Neural cell (in vitro differentiated cells): ENCODE data around the gene DUSP28. TPM values are rescaled to one million over a fixed set of nuclear protein-coding genes. Genes with fewer than 3 reads are reported as not detected.

Experiments used
- H2AFZ ChIP-seq: fragments of 200-600, 300-800 bp; sonication (generic), shearing (Covaris generic); 2 replicates; pipeline ENCODE4 v1.6.0; 2014; ENCODE audit warnings: low read depth, mild to moderate bottlenecking, antibody characterized with exemption, low read length, moderate library complexity
- H3F3A ChIP-seq: fragments of 200-600 bp; shearing (Covaris generic); 2 replicates; pipeline ENCODE4 v1.6.1; 2016; ENCODE audit warnings: mild to moderate bottlenecking, moderate library complexity, mixed read lengths, antibody characterized with exemption, low read length; ENCODE audit not compliant: insufficient read depth, poor library complexity, severe bottlenecking
- H3K27ac ChIP-seq: fragments of 200-600, 300-800 bp; sonication (generic), shearing (Covaris generic); 2 replicates; pipeline ENCODE4 v1.5.1; 2014; ENCODE audit warnings: mild to moderate bottlenecking, low read length, moderate library complexity
- H3K27me3 ChIP-seq: fragments of 300-800, 200-600 bp; sonication (generic), shearing (Covaris generic); 2 replicates; pipeline ENCODE4 v1.6.0; 2014; ENCODE audit warnings: mild to moderate bottlenecking, low read depth, low read length, moderate library complexity; ENCODE audit not compliant: insufficient read depth
- H3K36me3 ChIP-seq: fragments of 300-800, 200-600 bp; sonication (generic), shearing (Covaris generic); 2 replicates; pipeline ENCODE4 v1.5.1; 2014; ENCODE audit warnings: mild to moderate bottlenecking, antibody characterized with exemption, low read length, moderate library complexity; ENCODE audit not compliant: insufficient read depth
- H3K4me2 ChIP-seq: fragments of 300-800, 200-600 bp; sonication (generic), shearing (Covaris generic); 2 replicates; pipeline ENCODE4 v1.6.0; 2014; ENCODE audit warnings: mild to moderate bottlenecking, low read length
- H3K4me3 ChIP-seq: fragments of 300-800, 200-600 bp; sonication (generic), shearing (Covaris generic); 2 replicates; pipeline ENCODE4 v1.5.1; 2014; ENCODE audit warnings: mild to moderate bottlenecking, low read length, moderate library complexity
- H3K79me2 ChIP-seq: fragments of 200-600 bp; shearing (Covaris generic); replicated peaks from 2 replicates; pipeline ENCODE4 v1.6.0; 2014; ENCODE audit warnings: mild to moderate bottlenecking, low read length, moderate library complexity; ENCODE audit not compliant: insufficient read depth
- H3K9ac ChIP-seq: fragments of 300-800, 200-600 bp; sonication (generic), shearing (Covaris generic); 2 replicates; pipeline ENCODE4 v1.6.1; 2016; ENCODE audit warnings: mild to moderate bottlenecking, low read length, mixed read lengths
- H3K9me2 ChIP-seq: fragments of 200-600 bp; shearing (Covaris generic); 2 replicates; pipeline ENCODE4 v1.6.1; 2016; ENCODE audit warnings: mild to moderate bottlenecking, low read length, mixed read lengths; ENCODE audit not compliant: insufficient read depth
- H3K9me3 ChIP-seq: fragments of 200-600, 300-800 bp; sonication (generic), shearing (Covaris generic); 2 replicates; pipeline ENCODE4 v1.6.1; 2016; ENCODE audit warnings: mild to moderate bottlenecking, mixed run types, low read length, moderate library complexity, mixed read lengths
- H4K20me1 ChIP-seq: fragments of 200-600 bp; shearing (Covaris generic); 2 replicates; pipeline ENCODE4 v1.6.1; 2016; ENCODE audit warnings: mild to moderate bottlenecking, mixed run types; ENCODE audit not compliant: insufficient read depth
- EP300 ChIP-seq: fragments of 450-650 bp; conservative IDR thresholded peaks from 2 replicates; pipeline ENCODE4 v1.6.1; 2014; ENCODE audit warnings: antibody characterized with exemption, mild to moderate bottlenecking, moderate library complexity; ENCODE audit not compliant: poor library complexity, severe bottlenecking
- EZH2 ChIP-seq: fragments of 200-600, 300-800 bp; shearing (Covaris generic), sonication (generic); IDR thresholded peaks from 2 replicates; pipeline ENCODE4 v1.6.1; 2014; ENCODE audit warnings: antibody characterized with exemption, low read length, borderline replicate concordance, mild to moderate bottlenecking; ENCODE audit not compliant: insufficient read depth, poor library complexity, severe bottlenecking
- MXI1 ChIP-seq: fragments of 450-650 bp; conservative IDR thresholded peaks from 2 replicates; pipeline ENCODE4 v1.6.1; 2014; ENCODE audit warnings: antibody characterized with exemption, mild to moderate bottlenecking; ENCODE audit not compliant: poor library complexity, severe bottlenecking
- POLR2AphosphoS5 ChIP-seq: IDR thresholded peaks from 2 replicates; pipeline ENCODE4 v1.6.1; 2012
- RAD21 ChIP-seq: fragments of 450-650 bp; conservative IDR thresholded peaks from 2 replicates; pipeline ENCODE4 v1.6.1; 2014; ENCODE audit warnings: antibody characterized with exemption, mild to moderate bottlenecking, moderate library complexity
- SMC3 ChIP-seq: fragments of 450-650 bp; conservative IDR thresholded peaks from 2 replicates; pipeline ENCODE4 v1.6.1; 2014; ENCODE audit warnings: antibody characterized with exemption, mild to moderate bottlenecking, moderate library complexity; ENCODE audit not compliant: poor library complexity
- TAF1 ChIP-seq: IDR thresholded peaks from 2 replicates; pipeline ENCODE4 v1.6.1; 2012; ENCODE audit warnings: low read depth
- polyA plus RNA-seq: library from polyadenylated mRNA; depleted of rRNA; stranded (reverse); fragments of >200 nt; gene quantifications from 2 replicates; pipeline ENCODE4 v1.2.3, GENCODE V29; 2014
- TF ChIP-seq, protein P1 (sequence below): IDR thresholded peaks from 2 replicates; pipeline ENCODE4 v1.6.1; 2012; ENCODE audit warnings: borderline replicate concordance
- TF ChIP-seq, protein P2 (sequence below): fragments of 450-650 bp; IDR thresholded peaks from 2 replicates; pipeline ENCODE4 v1.5.1; 2014; ENCODE audit warnings: antibody characterized with exemption, mild to moderate bottlenecking, moderate library complexity; ENCODE audit not compliant: poor library complexity, severe bottlenecking

The DUSP28 gene
- polyA plus RNA-seq, 1 donor from 2014 or later, result 26.6 TPM

DNA sequence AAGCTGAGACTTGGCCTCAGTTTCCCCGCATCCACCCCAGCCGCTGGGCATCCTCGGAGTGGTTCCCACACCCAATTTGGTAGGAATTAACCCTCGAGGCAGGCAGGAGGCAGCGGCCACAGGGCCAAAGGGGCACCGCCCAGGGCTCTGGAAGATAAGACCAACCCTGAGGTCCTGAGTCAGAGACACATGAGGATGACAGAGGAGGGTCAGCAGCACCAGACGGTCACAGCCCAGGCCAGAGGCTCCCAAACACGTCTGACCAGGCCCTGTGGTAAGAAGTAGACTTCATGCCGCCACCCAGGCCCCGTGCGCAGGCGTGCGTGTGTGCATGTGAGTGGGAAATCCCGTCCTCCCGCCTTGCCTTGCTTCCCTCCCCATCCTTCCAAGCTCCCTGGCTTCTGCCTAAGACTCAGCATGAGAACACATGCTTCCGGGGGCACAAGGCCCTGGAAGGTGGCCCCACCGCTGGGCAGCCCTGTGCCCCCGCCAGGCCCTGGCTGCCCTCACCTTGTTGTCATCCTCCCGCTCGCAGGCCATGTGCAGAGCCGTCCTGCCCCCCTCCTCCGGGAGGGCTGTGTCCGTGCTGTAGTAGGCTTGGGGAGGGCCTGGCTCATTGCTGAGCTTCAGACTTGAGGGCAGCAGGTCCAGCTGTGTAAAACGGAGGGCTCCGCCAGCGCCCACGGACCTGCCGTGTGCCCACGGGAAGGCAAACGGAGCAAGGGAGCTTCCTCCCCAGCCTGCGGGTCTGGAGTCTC is 48.6 kb upstream of the DUSP28 start:
- Histone ChIP-seq H2AFZ (no peak overlapping the region), H4K20me1 (no peaks in the 10 kb centered on the region), H3F3A (no peaks in the 10 kb centered on the region), H3K9me2 (no peaks in the 10 kb centered on the region), H3K4me2 (no peak overlapping the region), H3K27me3 (no peaks in the 10 kb centered on the region), H3K36me3 (no peaks in the 10 kb centered on the region), H3K9me3 (no peaks in the 10 kb centered on the region), H3K9ac (no peak overlapping the region), H3K4me3 (no peak overlapping the region), H3K79me2 (no peaks in the 10 kb centered on the region), H3K27ac (no peak overlapping the region)
- TF ChIP-seq, protein P1, sequence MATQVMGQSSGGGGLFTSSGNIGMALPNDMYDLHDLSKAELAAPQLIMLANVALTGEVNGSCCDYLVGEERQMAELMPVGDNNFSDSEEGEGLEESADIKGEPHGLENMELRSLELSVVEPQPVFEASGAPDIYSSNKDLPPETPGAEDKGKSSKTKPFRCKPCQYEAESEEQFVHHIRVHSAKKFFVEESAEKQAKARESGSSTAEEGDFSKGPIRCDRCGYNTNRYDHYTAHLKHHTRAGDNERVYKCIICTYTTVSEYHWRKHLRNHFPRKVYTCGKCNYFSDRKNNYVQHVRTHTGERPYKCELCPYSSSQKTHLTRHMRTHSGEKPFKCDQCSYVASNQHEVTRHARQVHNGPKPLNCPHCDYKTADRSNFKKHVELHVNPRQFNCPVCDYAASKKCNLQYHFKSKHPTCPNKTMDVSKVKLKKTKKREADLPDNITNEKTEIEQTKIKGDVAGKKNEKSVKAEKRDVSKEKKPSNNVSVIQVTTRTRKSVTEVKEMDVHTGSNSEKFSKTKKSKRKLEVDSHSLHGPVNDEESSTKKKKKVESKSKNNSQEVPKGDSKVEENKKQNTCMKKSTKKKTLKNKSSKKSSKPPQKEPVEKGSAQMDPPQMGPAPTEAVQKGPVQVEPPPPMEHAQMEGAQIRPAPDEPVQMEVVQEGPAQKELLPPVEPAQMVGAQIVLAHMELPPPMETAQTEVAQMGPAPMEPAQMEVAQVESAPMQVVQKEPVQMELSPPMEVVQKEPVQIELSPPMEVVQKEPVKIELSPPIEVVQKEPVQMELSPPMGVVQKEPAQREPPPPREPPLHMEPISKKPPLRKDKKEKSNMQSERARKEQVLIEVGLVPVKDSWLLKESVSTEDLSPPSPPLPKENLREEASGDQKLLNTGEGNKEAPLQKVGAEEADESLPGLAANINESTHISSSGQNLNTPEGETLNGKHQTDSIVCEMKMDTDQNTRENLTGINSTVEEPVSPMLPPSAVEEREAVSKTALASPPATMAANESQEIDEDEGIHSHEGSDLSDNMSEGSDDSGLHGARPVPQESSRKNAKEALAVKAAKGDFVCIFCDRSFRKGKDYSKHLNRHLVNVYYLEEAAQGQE, result no peak
- TF ChIP-seq MXI1 (no peak), EZH2 (no peak)

DNA sequence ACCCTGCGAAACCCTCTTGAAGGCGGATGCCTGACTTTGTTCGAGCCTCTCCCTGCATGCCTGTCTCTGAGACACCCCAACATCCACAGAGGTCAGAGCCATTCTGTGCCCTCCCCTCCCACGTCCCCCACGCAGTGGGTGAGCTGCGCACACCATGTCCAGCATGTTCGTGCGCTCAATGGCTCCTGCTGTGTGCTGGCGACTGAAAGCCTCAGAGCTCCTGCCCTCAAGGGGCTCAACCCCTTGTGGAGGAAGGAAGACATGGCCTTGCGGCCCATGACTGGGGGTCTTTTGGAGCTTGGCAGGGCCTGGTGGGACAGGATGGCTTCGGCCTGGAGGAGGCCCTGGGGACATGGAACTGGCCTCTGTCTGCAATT is 48.1 kb upstream of the DUSP28 start:
- H3K9me3 ChIP-seq, result no peaks in the 10 kb centered on the region
- H3K9ac ChIP-seq, result no peak overlapping the region
- H3K4me2 ChIP-seq, result no peak overlapping the region
- H3F3A ChIP-seq, result no peaks in the 10 kb centered on the region
- H3K4me3 ChIP-seq, result no peak overlapping the region
- no peaks in the 10 kb centered on the region for H3K36me3 ChIP-seq
- H3K79me2 ChIP-seq, result no peaks in the 10 kb centered on the region
- no peak overlapping the region for H2AFZ ChIP-seq
- H4K20me1 ChIP-seq, result no peaks in the 10 kb centered on the region
- H3K27ac ChIP-seq, result no peak overlapping the region
- H3K27me3 ChIP-seq, result no peaks in the 10 kb centered on the region
- H3K9me2 ChIP-seq, result no peaks in the 10 kb centered on the region
- TF ChIP-seq EZH2, result no peak
- TF ChIP-seq EP300, result no peak
- no peak for TF ChIP-seq RAD21
- no peak for TF ChIP-seq SMC3

DNA sequence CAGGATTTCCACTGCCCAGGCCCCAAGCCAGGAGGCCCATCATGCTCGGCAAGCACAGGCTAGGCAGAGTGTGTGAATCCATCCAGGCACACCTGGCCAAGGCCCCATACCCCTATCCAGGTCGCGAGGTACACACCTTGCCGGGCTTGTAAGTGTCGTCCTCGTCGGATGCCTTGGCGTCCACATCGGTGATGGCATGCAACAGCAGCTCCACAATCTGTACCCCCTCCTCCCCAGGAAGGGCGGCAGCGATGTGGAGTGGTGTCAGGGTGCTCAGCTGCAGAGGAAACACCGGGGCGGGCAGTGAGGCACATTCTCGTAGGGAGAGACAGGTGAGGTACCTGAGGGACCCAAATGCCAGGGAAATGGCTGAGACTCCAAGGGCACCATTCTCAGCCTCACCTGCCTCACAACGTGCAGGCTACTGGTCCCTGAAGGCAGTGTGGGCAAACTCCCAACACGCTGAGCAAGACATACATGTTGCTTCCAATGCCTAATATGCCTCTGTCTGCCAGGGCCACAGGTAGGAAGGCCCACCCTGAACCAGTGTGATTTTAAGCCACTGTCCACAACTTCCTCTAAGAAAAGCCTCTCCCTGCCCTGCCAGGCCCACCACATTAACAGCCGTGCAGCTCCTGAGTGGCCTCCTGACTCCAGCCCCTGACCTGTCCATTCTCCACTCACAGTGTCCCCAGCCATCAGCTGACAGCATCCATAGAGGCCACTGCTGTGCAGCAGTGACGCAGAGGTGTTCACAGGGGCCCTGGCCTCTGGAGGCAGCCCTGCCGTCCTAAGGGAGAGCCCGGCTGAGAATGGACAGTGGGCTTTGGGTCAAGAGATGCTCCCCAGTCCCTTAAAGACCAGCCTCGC is 47.3 kb upstream of the DUSP28 start:
- TF ChIP-seq TAF1 (no peak), POLR2AphosphoS5 (no peak), SMC3 (no peak), EP300 (no peak), EZH2 (no peak), RAD21 (no peak), MXI1 (no peak)
- TF ChIP-seq, protein P2, sequence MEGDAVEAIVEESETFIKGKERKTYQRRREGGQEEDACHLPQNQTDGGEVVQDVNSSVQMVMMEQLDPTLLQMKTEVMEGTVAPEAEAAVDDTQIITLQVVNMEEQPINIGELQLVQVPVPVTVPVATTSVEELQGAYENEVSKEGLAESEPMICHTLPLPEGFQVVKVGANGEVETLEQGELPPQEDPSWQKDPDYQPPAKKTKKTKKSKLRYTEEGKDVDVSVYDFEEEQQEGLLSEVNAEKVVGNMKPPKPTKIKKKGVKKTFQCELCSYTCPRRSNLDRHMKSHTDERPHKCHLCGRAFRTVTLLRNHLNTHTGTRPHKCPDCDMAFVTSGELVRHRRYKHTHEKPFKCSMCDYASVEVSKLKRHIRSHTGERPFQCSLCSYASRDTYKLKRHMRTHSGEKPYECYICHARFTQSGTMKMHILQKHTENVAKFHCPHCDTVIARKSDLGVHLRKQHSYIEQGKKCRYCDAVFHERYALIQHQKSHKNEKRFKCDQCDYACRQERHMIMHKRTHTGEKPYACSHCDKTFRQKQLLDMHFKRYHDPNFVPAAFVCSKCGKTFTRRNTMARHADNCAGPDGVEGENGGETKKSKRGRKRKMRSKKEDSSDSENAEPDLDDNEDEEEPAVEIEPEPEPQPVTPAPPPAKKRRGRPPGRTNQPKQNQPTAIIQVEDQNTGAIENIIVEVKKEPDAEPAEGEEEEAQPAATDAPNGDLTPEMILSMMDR, result no peak
- TF ChIP-seq, protein P1, result no peak
- Histone ChIP-seq H4K20me1 (no peaks in the 10 kb centered on the region), H3K9me2 (no peaks in the 10 kb centered on the region), H2AFZ (no peak overlapping the region), H3K79me2 (no peaks in the 10 kb centered on the region), H3K27ac (no peak overlapping the region), H3K27me3 (no peaks in the 10 kb centered on the region), H3F3A (no peaks in the 10 kb centered on the region), H3K36me3 (no peaks in the 10 kb centered on the region), H3K4me3 (no peak overlapping the region), H3K9ac (no peak overlapping the region), H3K9me3 (no peaks in the 10 kb centered on the region), H3K4me2 (no peak overlapping the region)
